Cerebellar cortex (tissue), 1 donor: Measurements from ENCODE around the gene PPP1R14C.
A peak's percentile ranks its signal among the peaks of the same experiment; 100 is the strongest.

ENCODE experiments used
- DNase-seq: peaks from one replicate; pipeline ENCODE4 v3.0.0-alpha.2; 2015; ENCODE audit warnings: low spot score

Gene PPP1R14C

GRCh38 chr6:150195996-150196417 lies 53.2 kb downstream of the PPP1R14C start:
- DNase-seq = no peak

DNA sequence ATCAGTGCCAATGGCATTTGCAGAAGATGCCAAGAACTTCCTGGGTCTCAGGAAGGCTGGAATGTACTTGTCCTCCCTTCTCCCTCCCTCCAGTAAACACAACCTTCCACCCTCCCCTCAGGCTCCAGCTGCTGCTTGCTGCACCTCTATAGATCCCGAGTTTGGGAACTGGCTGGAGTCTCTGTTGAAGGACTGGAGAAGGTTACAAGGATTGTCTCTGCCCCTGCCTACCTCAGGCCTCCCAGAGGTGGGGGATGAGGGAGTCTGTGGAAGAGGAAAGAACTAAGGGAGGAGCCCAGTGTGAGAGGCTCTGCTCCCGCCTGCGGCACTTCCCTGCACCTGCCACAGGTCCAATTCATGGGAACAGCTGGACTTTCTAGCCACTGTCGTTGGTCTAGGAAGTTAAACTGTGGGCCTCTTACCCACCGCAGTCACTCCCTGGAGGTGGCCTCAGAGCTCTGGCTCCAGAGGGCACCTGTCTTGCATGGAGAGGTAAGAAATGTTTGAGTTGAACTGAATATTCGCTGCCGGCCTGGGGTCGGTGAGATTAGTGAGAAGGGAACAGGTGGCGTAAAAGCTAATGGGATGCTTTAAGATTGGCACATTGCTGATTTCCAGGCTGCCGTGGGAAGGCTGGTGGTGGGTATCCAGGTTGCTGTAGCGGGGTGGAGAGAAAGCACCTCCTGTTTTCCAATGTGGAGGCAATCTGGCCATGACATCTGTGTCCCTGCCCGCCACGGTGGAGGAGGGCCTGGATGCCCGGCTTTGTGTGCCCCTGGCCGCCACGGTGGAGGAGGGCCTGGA lies 54.3 kb downstream of the PPP1R14C start:
- peak; percentile 54 for DNase-seq

GRCh38 chr6:150198532-150198931 lies 55.7 kb downstream of the PPP1R14C start:
- peak; percentile 94 for DNase-seq

- peak; percentile 22 for DNase-seq
Observed at GRCh38 chr6:150199241-150199640, 56.4 kb downstream of the PPP1R14C start.

DNA sequence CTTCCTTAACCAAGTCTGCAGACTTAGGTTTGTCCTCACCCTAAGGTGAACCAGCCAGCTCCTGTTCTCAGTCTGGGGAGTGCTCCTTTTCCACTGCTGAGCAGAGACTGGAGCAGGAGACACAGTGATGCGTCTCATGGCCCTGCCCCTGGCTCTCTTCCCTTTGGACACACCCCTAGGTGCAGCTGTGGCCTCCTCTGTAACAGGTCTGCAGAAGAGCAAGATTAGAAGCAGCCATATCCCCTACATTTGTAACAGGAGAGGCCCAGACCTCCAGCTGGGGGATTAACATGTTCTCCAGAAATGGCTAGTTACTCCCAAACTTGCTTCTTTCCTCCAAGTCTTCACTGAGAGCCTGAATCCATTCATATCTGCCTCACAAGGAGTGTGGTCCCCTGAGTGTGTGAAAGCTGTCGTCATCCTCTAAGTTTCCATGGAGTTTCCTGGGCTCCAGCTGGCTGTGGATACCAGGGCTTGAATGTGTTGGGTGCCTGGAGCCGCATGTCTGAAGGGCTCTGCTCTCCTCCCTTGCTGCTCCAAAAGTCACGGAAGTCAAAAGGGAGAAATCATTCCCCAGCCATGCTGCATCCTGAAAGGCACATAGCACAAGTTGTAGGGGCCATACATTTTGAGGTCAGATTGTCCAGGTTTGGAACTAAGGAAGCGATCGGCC lies 57.7 kb downstream of the PPP1R14C start:
- DNase-seq = no peak

DNA sequence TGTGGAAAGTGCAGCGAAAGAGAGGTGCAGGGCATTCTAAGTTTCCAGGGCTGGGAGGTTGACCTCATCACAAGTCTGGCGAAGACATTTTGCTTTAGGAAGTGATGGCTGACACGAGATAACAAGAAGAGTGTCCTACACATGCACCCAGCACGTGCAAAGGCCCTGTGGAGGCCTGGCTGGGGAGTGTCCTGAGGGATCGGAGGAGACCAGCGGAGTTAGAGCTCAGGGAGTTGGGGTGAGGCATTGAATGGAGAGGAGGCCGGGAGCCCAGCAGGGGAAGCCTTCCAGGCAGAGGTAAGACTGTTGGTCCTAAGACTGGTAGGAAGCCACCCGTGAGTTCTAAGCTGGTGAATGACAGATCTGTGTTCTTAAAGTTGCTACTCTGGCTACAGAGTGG lies 58.4 kb downstream of the PPP1R14C start:
- no peak for DNase-seq

- DNase-seq = no peak
Observed at GRCh38 chr6:150201772-150202329, 59.0 kb downstream of the PPP1R14C start.

- DNase-seq = no peak
Observed at GRCh38 chr6:150202404-150202803, 59.6 kb downstream of the PPP1R14C start.

DNA sequence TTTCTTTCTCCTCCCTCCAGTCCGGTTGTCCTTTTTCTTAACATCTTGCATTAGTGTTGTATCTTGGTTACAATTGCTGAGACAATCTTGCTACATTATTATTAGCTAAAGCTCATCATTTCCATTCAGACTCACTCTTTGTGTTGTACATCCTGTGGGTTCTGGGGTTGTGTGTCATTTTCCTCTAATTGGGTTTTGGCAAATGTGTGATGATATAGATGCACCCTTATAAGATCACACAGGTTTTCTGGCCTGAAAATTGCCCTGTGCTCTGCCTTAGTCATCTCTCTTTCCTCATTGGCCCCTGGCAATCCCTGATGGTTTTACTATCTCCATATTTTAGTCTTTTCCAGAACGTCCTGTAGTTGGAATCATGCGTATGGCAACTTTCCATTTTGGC lies 60.1 kb downstream of the PPP1R14C start:
- DNase-seq = no peak

DNA sequence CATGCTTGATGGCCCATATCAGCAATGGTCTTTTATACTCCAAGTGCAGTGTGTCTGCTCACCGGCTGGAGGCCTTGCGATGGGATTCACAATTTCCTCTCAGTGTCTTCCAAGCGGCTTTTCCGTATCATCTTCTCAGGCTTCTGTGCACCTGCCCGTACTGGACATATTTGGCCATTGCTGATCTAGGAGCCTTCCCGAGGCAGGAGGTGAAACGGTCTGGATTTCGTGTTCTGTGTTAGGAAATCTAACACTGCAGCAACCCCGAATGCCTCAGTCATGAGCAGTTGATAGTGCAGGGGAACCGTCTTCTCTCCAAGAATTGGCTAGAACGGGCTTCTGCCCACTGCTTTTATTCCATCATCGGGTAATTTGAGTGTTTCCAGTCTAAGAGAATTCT lies 60.5 kb downstream of the PPP1R14C start:
- no peak for DNase-seq

GRCh38 chr6:150203871-150204545 lies 61.2 kb downstream of the PPP1R14C start:
- DNase-seq = no peak

GRCh38 chr6:150204705-150205472 lies 62.0 kb downstream of the PPP1R14C start:
- DNase-seq = no peak

DNA sequence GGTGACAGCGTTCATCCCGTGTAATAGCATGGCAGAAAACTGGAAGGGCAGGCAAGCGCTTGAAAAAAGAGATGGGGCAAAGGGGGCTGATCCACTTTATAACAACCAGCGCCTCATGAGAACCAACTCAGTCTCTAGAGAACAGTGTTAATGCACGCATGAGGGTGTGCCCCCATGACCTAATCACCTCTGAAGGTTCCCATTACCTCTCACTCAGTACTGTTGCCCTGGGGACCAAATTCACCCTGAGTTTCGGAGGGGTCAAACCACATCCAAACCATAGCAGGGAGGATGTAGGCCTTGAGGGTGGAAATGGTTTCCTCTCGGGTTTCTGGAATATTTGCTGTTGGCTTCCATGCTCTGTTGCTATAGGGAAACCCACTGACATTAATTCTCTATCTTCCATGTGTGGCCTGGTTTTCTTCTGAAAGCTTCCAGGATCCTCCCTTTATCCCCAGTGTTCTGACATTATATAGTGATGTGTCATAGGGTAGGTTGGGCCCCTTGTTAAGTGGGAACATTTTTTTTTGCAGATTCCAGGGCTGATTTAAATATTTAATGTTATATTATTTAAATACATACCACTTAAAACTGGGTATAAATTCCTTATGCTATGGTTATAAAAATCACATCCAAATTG lies 65.2 kb downstream of the PPP1R14C start:
- DNase-seq = no peak

DNA sequence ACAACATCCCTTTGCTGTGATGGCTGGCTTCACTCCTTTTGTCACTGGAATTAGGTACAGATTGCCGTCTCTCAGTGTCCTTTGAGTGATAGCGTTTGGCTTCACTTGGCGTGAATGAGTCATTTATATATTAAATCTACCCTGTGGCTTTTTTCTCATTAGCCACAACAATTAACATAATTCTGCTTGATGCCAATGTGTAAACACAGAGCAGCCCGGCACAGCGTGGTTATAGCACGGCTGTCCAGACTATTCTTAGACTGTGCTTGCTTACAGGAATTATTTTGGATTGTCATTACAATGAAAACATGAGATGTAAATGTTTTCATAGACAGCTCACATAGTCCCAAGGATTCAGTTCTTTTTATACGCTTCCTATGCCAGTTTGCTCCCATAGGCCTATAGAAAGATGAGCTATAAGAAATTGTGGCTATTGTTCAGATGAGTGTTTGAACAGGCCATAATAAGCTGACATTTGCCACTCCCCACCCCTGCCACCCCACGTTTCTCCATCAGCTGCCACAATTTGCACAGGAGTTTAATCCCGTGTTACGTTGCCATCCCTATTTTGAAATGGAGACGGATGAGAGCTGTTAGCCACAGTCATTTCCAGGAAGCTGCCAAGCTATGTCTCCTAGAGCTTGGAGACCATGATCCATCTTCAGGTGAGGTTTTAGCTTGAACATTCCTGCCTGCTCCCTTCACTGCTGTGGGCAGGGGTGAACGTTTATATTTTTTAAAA lies 65.9 kb downstream of the PPP1R14C start:
- peak; percentile 79 for DNase-seq

GRCh38 chr6:150209415-150209814 lies 66.6 kb downstream of the PPP1R14C start:
- no peak for DNase-seq

DNA sequence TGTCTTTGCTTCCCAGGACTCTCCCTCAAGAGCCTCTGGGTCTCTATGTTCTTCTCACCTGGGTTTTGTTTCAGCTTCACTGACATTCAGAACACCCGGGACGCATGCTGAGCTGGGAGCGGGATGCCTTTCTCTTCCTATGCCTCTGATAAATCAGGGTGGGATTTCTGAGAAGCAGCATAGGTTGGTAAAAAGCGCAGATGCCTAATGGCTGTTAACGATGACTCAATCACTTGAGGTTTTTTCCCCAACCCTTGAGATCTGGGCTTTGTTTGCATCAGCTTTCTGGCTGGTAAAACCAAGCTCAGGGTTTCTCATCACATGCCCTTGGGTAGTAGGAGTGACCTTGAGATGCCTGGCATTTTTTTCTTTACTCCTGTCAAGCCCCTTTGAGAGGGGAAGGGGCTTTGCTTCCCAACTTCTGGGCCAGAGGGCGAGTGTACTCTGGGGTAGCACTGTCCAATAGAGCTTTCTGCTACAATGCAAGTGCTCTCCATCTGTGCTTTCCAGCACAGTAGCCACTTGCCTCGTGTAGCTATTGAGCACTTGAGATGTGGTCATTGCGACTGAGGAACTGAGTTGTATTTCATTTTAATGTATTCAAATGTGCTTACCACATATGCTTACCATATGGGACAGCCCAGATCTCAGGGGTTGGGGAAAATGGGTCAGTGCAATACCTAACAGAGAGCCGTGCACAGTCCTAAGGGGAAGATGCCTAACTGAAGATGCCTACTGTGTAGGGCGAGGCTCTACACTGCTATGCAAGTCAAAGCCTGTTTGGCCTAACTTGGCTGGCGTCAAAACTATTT lies 69.1 kb downstream of the PPP1R14C start:
- no peak for DNase-seq

- DNase-seq = no peak
Observed at GRCh38 chr6:150212778-150213177, 69.9 kb downstream of the PPP1R14C start.

DNA sequence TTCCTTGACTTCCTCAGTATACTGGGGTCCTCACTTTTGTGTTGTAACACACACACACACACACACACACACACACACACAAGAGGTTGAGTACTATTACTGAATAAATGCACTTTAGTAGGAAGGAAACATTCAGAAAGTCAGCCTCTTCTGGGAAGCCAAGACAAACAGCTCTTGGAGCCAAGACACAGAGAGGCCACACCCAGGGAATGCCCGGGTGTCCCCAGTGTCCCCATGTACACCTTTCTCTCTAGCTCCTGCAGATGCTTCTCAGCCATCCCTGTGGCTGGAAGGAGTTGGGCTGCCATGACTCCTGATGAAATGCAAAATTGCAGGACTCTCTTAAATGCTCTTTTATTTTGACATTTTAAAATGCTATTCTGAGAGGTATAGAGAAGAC lies 70.5 kb downstream of the PPP1R14C start:
- DNase-seq = no peak

GRCh38 chr6:150214310-150214709 lies 71.5 kb downstream of the PPP1R14C start:
- DNase-seq = no peak
